ENCODE data around the gene RBBP4.

GRCh38 chr1:32716312-32717148 is 65.5 kb downstream of the RBBP4 start:
- TF ChIP-seq POLR2A (IDR thresholded peaks at IDR 0.05) (no peak), CTCF (IDR thresholded peaks at IDR 0.05 in 4 of 5, conservative IDR thresholded peaks at IDR 0.05 in 1 of 5) (no peak)

All from gastrocnemius medialis (tissue), 4 donors.